ENCODE measurements around the gene UBQLN2. TPM values are rescaled to one million over a fixed set of nuclear protein-coding genes. Genes with fewer than 3 reads are reported as not detected.
"Not testable (repeated sequence)": the region's sequence is repeated elsewhere in the genome, so short reads cannot be mapped to it uniquely, and the experiment has no call there.

UBQLN2 gene
- 10 to 100 TPM; 21.6 to 31.1 (median 25.4) TPM for total RNA-seq

DNA sequence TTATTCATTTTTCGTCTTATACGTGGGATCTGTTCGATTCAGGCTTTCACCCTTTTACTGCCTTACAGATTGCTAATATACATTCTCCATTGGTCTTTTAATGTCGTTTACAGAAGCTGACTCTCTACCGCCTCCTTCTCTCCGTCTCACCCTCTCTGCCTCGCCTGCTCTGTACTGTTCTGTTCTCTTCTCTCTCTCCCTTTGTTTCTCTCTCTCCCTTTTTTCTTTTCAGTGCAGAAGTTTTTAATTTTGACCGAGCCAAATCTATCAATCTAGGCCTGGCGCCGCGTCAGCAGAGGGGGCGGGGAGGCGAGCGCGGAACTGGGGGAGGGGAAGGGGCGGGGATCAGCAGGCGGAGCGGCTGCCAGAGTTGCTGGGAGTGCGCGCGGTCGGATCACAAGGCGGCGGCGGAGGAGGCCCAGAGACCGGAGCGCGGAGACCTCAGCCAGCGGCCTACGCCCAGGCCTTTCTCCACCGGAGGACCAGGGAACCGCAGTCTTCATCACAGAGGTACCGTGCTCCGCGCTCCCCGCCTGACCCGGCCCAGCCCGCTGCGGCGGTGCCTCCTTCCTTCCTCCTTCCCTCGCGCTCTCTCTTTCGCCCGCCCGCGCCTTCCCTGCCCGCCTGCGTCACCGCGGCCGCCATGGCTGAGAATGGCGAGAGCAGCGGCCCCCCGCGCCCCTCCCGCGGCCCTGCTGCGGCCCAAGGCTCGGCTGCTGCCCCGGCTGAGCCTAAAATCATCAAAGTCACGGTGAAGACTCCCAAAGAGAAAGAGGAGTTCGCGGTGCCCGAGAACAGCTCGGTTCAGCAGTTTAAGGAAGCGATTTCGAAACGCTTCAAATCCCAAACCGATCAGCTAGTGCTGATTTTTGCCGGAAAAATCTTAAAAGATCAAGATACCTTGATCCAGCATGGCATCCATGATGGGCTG lies at the start of gene UBQLN2:
Gene UBQLN2 (plus strand): TSS at position 397 of the 931 bp plus-strand sequence. CDS start 247 bp downstream, at position 644.
- DNase-seq = peak; percentile 70 to 74
- no peaks in the 10 kb centered on the region for H3K27me3 ChIP-seq
- peaks cover 20 to 25% of the 10 kb centered on the region in 2 donors for H3K4me1 ChIP-seq
- peak; percentile 85 to 91 for ATAC-seq
- H3K4me3 ChIP-seq = peak within 1 kb of the TSS; percentile 66 to 83 (median 80)
- no peaks in the 10 kb centered on the region for H3K9me3 ChIP-seq
- TF ChIP-seq, protein P1, sequence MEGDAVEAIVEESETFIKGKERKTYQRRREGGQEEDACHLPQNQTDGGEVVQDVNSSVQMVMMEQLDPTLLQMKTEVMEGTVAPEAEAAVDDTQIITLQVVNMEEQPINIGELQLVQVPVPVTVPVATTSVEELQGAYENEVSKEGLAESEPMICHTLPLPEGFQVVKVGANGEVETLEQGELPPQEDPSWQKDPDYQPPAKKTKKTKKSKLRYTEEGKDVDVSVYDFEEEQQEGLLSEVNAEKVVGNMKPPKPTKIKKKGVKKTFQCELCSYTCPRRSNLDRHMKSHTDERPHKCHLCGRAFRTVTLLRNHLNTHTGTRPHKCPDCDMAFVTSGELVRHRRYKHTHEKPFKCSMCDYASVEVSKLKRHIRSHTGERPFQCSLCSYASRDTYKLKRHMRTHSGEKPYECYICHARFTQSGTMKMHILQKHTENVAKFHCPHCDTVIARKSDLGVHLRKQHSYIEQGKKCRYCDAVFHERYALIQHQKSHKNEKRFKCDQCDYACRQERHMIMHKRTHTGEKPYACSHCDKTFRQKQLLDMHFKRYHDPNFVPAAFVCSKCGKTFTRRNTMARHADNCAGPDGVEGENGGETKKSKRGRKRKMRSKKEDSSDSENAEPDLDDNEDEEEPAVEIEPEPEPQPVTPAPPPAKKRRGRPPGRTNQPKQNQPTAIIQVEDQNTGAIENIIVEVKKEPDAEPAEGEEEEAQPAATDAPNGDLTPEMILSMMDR (IDR thresholded peaks at IDR 0.05 in 4 of 5, conservative IDR thresholded peaks at IDR 0.05 in 1 of 5) = peak in 3 of 5 experiments; percentile 3 to 37 (median 20)
- TF ChIP-seq POLR2A (IDR thresholded peaks at IDR 0.05) = peak; percentile 76 to 78
- intact Hi-C loops (cut with DNase I; ENCODE audit: low total_unique reads) = loop anchor here (5.0 to 10.0 kb wide), 4 partner anchors 169 to 1031 kb away; partner anchors contain the start of genes KLF8 and ZXDB
- in situ Hi-C loops (cut with MboI; ENCODE audit: low sequenced_read_pairs in 4 of 4) = loop anchor here in 1 of 4 donors (25.0 kb wide), 1 partner anchor 174 kb away; the partner anchor contains the start of gene NBDY
- peak within 1 kb of the TSS; percentile 90 to 98 (median 94) for H3K27ac ChIP-seq
- no peaks in the 10 kb centered on the region for H3K36me3 ChIP-seq

DNA sequence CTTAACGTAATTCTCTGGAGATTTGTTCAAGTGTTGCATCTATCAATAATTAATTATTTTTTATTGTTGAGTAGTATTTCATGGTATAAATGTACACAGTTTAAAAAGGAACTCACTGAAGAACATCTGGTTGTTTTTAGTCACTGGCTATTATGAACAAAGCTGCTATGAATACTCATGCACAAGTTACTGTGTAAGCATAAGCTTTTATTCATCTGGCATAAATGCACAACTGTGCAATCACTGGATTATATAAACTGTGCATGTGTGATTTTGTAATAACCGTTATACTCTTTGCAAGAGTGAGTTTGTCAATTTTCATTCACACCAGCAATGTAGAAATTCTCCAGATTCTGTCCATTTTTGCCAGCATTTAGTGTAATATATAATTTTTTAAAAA lies 43.8 kb upstream of the UBQLN2 start:
- no peaks in the 10 kb centered on the region for H3K4me1 ChIP-seq
- no peaks in the 10 kb centered on the region for H3K36me3 ChIP-seq
- intact Hi-C loops (cut with DNase I; ENCODE audit: low total_unique reads) = no loop called here
- no peak overlapping the region for H3K27ac ChIP-seq
- TF ChIP-seq, protein P1 (IDR thresholded peaks at IDR 0.05 in 4 of 5, conservative IDR thresholded peaks at IDR 0.05 in 1 of 5) = no peak
- TF ChIP-seq POLR2A (IDR thresholded peaks at IDR 0.05) = no peak
- no peak overlapping the region for H3K4me3 ChIP-seq
- H3K27me3 ChIP-seq = no peaks in the 10 kb centered on the region
- no peaks in the 10 kb centered on the region for H3K9me3 ChIP-seq
- in situ Hi-C loops (cut with MboI; ENCODE audit: low sequenced_read_pairs in 4 of 4) = loop anchor here in 1 of 4 donors (25.0 kb wide), 1 partner anchor 107 kb away; no protein-coding TSS in a partner anchor
- DNase-seq (no peak), ATAC-seq (no peak)

DNA sequence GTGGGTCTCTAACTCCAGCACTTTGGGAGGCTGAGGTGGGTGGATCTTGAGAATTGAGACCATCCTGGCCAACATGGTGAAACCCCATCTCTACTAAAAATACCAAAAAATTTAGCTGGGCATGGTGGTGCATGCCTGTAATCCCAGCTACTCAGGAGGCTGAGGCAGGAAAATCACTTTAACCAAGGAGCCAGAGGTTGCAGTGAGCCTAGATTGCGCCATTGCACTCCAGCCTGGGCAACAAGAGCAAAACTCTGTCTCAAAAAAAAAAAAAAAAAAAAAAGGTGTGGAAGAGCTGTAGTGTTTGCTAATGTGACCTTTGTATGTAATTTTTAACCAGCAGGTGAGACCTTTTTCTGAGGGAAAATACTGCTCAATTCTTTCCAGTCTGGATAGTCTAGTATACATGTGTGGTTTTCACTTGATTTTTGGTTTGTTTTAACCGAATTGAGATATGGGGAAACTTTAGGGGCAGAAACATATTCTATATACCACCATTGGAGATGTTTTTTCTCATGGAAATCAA lies 33.9 kb upstream of the UBQLN2 start:
- intact Hi-C loops (cut with DNase I; ENCODE audit: low total_unique reads); H3K36me3 ChIP-seq; H3K27ac ChIP-seq; H3K4me1 ChIP-seq; H3K27me3 ChIP-seq; ATAC-seq; H3K9me3 ChIP-seq; DNase-seq; H3K4me3 ChIP-seq; in situ Hi-C loops (cut with MboI; ENCODE audit: low sequenced_read_pairs in 4 of 4): not testable (repeated sequence)

GRCh38 chrX:56530011-56530410 lies 33.4 kb upstream of the UBQLN2 start:
- no peak for TF ChIP-seq POLR2A (IDR thresholded peaks at IDR 0.05)
- TF ChIP-seq, protein P1 (IDR thresholded peaks at IDR 0.05 in 4 of 5, conservative IDR thresholded peaks at IDR 0.05 in 1 of 5) = no peak
- DNase-seq = no peak
- Histone ChIP-seq H3K36me3 (no peaks in the 10 kb centered on the region), H3K4me1 (no peaks in the 10 kb centered on the region), H3K27me3 (no peaks in the 10 kb centered on the region), H3K9me3 (no peaks in the 10 kb centered on the region), H3K27ac (no peak overlapping the region), H3K4me3 (no peak overlapping the region)
- in situ Hi-C loops (cut with MboI; ENCODE audit: low sequenced_read_pairs in 4 of 4) = no loop called here
- no peak for ATAC-seq
- intact Hi-C loops (cut with DNase I; ENCODE audit: low total_unique reads) = no loop called here

GRCh38 chrX:56550667-56551066 lies 12.8 kb upstream of the UBQLN2 start:
- Histone ChIP-seq H3K27me3 (no peaks in the 10 kb centered on the region), H3K4me1 (no peaks in the 10 kb centered on the region), H3K27ac (no peak overlapping the region), H3K36me3 (no peaks in the 10 kb centered on the region), H3K4me3 (no peak overlapping the region), H3K9me3 (no peaks in the 10 kb centered on the region)
- in situ Hi-C loops (cut with MboI; ENCODE audit: low sequenced_read_pairs in 4 of 4) = loop anchor here in 1 of 4 donors (25.0 kb wide), 1 partner anchor 187 kb away; the partner anchor contains the start of gene NBDY
- intact Hi-C loops (cut with DNase I; ENCODE audit: low total_unique reads) = no loop called here
- ATAC-seq (no peak), DNase-seq (no peak)
- TF ChIP-seq, protein P1 (IDR thresholded peaks at IDR 0.05 in 4 of 5, conservative IDR thresholded peaks at IDR 0.05 in 1 of 5) = no peak
- no peak for TF ChIP-seq POLR2A (IDR thresholded peaks at IDR 0.05)
